ENCODE results near the gene METTL9.
"Not testable (repeated sequence)": the region's sequence is repeated elsewhere in the genome, so short reads cannot be mapped to it uniquely, and the experiment has no call there.

Gene METTL9

DNA sequence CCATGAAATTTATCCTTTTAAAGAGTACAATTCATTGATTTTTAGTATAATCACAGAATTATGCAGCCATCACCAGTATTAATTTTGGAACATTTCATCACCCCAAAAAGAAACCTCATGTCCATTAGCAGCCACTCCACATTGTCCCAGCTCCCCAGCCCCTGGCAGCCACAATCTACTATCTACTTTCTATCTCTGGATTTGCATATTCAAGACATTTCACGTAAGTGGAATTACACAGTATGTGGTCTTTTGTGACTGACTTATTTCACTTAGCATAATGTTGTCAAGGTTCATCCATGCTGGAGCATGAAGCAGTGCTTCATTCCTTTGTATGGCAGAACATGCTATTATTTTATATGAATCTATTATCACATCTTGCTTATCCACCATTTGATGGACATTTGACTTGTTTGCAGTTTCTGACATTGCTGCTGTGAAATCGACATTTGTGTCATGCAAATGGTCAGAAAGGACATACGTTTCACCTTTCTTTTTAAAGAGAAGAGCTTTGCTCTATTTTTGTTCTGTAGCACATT lies 10.7 kb downstream of the METTL9 start:
- DNase-seq (ENCODE audit: low read depth in 2 of 2) = no peak

DNA sequence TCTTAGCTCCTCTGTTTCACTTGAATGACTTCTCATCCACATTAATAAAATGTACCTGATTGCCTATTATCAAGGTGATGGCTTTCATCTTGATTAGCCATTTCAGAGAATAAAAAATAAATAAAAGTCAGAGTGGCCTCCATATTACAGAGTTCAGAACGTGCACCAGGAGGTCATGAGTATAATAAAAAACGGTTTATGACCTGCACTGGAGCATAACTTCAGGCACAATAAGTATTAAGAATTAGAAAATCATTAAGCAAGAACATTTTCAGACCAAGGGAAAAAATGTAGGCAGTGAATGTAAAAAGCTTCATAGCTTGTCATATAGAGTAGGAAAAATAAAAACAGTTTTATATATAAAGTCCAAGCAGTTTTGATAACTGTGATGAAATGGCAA lies 11.4 kb downstream of the METTL9 start:
- no peak for DNase-seq (ENCODE audit: low read depth in 2 of 2)

DNA sequence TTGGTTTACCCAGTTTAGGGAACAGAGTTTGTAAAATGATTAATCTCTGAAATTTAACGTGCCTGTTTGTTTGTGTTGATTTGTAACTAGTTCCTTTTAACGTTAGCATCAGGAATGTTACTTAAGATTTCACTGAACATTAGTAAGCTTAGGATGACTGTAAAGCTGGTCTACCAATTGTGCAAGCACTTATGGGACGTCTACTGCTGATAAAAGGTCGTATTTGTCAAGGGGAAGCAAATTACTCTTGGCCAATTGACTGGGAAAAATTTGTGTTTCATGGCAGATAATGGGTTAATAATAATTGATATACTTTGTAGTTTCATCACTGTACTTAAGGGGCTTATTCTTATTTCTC lies 11.8 kb downstream of the METTL9 start:
- DNase-seq (ENCODE audit: low read depth in 2 of 2) = no peak

- no peak for DNase-seq (ENCODE audit: low read depth in 2 of 2)
These were observed 12.4 kb downstream of the METTL9 start for GRCh38 chr16:21611556-21612384.

DNA sequence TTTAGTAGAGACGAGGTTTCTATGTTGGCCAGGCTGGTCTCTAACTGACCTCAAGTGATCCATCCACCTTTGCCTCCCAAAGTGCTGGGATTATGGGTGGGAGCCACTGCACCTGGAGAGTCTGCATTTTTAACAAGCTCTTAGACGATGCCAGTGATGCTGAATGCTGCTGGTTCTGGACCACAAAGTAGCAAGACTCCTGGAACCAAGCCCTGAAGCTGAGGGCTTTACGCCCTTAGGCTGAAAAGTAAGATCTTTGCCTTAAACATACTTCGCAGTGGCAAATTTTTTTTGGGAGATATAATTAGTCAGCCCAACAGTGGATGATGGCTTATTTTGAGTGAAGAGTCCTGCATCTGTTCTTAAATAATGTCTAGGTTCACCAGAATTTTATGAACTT lies 14.0 kb downstream of the METTL9 start:
- DNase-seq (ENCODE audit: low read depth in 2 of 2) = no peak

GRCh38 chr16:21613781-21614180 lies 14.4 kb downstream of the METTL9 start:
- DNase-seq (ENCODE audit: low read depth in 2 of 2) = no peak

DNA sequence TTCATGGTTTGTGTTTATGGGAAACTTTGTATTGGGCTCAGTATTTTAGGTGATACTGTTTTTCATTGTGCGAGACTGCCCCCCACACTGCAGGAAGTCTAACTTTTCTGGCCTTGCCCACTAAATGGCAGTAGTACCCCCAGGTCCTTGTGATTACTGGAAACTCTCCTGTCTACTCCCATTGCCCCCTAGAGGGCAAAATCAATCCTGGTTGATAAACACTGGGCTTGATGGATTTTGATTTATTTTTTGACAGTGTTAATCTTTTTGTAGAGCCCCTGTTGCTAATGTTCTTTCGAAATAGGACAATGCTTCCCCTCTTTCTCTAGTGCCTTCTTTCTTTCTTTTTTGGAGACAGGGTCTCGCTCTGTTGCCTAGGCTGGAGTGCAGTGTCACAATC lies 15.5 kb downstream of the METTL9 start:
- no peak for DNase-seq (ENCODE audit: low read depth in 2 of 2)

- no peak for DNase-seq (ENCODE audit: low read depth in 2 of 2)
These were observed 18.2 kb downstream of the METTL9 start for GRCh38 chr16:21617607-21618006.

GRCh38 chr16:21618281-21618680 lies 18.9 kb downstream of the METTL9 start:
- no peak for DNase-seq (ENCODE audit: low read depth in 2 of 2)

DNA sequence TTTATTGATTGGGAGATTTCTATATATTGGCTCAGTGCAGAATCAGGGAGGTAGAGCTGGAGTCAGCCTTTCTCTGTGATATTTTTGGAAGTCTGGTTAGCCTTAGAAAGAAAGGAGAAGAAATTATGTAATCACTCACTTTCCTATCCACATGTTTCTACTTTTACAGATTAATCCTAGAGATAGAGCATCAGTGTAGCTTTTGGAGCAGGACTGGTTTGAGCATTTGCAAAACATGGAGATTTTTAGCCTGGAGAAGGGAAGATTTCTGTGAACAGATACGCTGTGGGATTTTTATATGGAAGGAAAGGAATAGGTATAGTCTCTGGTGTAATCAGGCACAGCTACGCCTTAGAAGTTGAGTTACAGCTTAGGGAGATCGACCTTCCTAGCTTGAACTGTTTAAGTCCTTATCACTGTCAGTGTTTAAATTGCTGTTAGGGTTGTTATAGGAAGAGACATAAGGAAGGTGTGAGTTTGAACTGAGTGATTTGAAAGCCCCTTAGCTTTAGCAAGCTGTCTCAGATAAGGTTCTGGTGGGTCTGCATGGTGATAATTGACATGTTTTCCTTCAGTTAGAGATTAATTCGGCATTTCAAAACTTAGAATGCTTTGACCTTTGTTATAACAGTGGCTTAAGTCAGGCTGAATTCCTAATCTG lies 20.5 kb downstream of the METTL9 start:
- DNase-seq (ENCODE audit: low read depth in 2 of 2) = no peak

DNA sequence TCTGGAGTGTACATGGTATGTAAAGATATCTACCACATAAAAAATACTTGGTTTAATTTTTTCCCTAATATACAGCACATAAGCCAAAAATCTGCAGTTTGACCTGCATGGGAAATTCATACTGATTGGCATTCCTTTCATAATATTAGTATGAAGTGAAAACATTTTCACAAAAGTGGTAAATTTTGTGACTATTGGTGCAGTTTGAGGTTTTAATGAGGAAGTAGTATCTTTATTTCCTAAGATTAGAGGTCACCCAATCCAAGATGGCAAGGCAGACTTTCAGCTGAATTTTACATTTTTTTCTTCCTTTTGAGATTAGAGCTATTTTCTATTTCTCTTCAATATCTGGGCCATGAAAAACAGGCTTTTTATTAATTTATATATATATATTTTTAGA lies 21.2 kb downstream of the METTL9 start:
- no peak for DNase-seq (ENCODE audit: low read depth in 2 of 2)

DNA sequence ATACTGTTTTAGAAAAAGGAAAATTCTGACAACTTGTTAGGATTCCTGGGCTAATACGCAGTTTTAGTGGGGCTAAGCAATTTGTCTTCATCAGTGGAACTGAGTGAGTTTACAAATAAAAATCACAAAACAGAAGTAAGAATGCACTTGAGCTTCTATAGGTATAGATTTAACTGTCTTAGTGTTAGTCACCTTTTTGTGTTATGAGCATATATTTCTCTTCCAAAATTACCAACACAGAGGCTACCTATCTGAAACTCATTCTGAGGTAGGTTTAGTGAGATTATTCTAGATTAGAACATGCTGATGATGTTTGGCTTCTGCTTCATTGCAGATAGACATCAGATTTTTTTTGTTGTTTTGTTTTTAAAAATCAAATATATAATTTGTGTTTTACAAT lies 23.2 kb downstream of the METTL9 start:
- no peak for DNase-seq (ENCODE audit: low read depth in 2 of 2)

- DNase-seq (ENCODE audit: low read depth in 2 of 2) = no peak
These were observed 25.6 kb downstream of the METTL9 start for GRCh38 chr16:21625026-21625425.

GRCh38 chr16:21626659-21627277 lies 27.4 kb downstream of the METTL9 start:
- no peak for DNase-seq (ENCODE audit: low read depth in 2 of 2)

DNA sequence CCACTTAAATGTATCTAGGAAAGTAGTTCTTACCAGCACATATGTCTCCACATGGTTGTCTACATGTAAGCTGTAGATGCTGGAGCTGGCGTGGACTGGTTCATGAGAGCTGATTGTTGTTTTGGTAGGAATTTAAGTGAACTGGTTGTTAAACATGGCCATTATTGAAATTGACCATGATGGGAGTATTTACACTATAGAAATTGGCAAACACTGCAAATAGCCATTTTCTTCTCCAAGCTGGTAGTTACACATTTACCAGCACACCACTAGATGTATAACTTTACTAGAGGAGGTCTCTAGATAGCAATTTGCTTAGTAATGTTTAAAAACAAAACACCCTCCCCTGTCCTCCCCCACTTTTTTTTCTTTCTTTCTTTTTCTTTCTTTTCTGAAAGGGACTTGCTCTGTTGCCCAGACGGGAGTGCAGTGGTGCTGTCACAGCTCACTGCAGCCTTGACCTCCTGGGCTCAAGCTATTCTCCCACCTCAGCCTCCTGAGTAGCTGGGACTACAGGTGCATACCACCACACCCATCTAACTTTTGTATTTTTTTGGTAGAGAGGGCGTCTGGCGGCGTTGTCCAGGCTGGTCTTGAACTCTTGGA lies 28.8 kb downstream of the METTL9 start:
- no peak for DNase-seq (ENCODE audit: low read depth in 2 of 2)

GRCh38 chr16:21628772-21629171 lies 29.4 kb downstream of the METTL9 start:
- DNase-seq (ENCODE audit: low read depth in 2 of 2) = no peak

DNA sequence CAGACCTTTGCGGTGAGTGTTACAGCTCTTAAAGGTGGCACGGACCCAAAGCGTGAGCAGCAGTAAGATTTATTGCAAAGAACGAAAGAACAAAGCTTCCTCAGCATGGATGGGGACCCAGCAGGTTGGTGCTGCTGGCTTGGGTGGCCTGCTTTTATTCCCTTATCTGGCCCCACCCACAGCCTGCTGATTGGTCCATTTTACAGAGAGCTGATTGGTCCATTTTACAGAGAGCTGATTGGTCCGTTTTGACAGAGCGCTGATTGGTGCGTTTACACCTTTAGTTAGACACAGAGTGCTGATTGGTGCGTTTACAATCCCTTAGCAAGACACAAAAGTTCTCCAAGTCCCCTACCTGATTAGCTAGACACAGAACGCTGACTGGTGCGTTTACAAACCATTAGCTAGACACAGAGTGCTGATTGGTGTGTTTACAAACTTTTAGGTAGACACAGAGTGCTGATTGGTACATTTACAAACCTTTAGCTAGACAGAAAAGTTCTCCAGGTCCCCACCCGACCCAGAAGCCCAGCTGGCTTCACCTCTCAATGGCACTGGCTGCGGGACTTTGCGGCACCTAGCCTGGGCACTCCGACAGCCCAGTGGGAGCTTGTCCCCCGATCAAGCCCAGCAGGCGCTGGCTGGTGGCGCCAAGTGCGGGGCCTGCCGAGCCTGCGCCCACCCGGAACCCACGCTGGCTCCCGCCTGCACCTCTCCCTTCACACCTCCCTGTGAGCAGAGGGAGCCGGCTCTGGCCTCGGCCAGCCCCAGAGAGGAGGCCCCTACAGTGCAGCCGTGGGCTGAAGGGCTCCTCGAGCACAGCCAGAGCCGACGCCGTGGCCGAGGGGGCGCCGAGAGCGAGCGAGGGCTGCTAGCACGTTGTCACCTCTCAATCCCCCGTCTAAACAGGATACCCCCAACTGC lies 30.5 kb downstream of the METTL9 start:
- DNase-seq (ENCODE audit: low read depth in 2 of 2) = not testable (repeated sequence)

GRCh38 chr16:21630866-21631265 lies 31.5 kb downstream of the METTL9 start:
- not testable (repeated sequence) for DNase-seq (ENCODE audit: low read depth in 2 of 2)

- DNase-seq (ENCODE audit: low read depth in 2 of 2) = not testable (repeated sequence)
These were observed 32.0 kb downstream of the METTL9 start for GRCh38 chr16:21631376-21631775.

GRCh38 chr16:21631951-21632575 lies 32.7 kb downstream of the METTL9 start:
- DNase-seq (ENCODE audit: low read depth in 2 of 2) = not testable (repeated sequence)

DNA sequence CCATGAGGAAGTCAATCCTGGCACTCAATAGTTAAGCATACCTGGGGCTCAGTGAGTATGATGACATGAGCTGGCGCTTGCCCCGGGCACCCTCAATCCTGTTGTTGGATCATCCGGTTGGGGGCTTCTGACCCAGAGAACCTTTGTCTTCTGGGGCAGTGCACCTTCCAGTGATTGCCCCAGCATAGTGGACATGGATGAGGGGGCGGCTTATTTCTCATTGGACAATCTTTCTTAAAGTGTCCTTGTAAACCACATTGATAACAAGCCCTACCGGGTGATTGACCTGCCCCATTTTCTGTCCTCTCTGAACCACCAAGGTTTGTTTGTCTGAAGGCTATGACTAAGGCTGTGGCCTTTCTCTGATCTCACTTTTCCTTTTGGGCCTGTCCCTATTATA lies 34.8 kb downstream of the METTL9 start:
- DNase-seq (ENCODE audit: low read depth in 2 of 2) = no peak
